ENCODE results near the gene TRAF1. TPM values are rescaled to one million over a fixed set of nuclear protein-coding genes. Genes with fewer than 3 reads are reported as not detected.
A peak's percentile ranks its signal among the peaks of the same experiment; 100 is the strongest.

The TRAF1 gene
- polyA plus RNA-seq, 6 donors from 2014 or later, result 0.34 to 0.97 (median 0.72) TPM

- H3K4me3 Mint-ChIP-seq, result no peak overlapping the region
- no peaks in the 10 kb centered on the region for H3K27me3 Mint-ChIP-seq
- DNase-seq (no peak), ATAC-seq (ENCODE audit: low read depth in 2 of 2) (no peak)
- peaks cover 0 to 8% of the 10 kb centered on the region in 2 donors for H3K36me3 Mint-ChIP-seq
- H3K27ac Mint-ChIP-seq, result peak overlapping the region in 2 of 6 donors; percentile 41 to 57
- no peaks in the 10 kb centered on the region for H3K9me3 Mint-ChIP-seq
- H3K4me1 Mint-ChIP-seq, result peaks cover 15 to 33% (median 15%) of the 10 kb centered on the region in 3 donors
These were observed 8.4 kb downstream of the TRAF1 start for GRCh38 chr9:120917929-120918762.

GRCh38 chr9:120916991-120917880 is 9.4 kb downstream of the TRAF1 start:
- ATAC-seq (ENCODE audit: low read depth in 2 of 2), result no peak
- H3K27ac Mint-ChIP-seq, result peak overlapping the region in 4 of 6 donors; percentile 10 to 45 (median 38)
- H3K9me3 Mint-ChIP-seq, result no peaks in the 10 kb centered on the region
- H3K4me1 Mint-ChIP-seq, result peaks cover 15 to 33% (median 15%) of the 10 kb centered on the region in 3 donors
- no peak for DNase-seq
- H3K27me3 Mint-ChIP-seq, result no peaks in the 10 kb centered on the region
- H3K4me3 Mint-ChIP-seq, result no peak overlapping the region
- H3K36me3 Mint-ChIP-seq, result peaks cover 4 to 8% of the 10 kb centered on the region in 2 donors

GRCh38 chr9:120916588-120916987 is 10.0 kb downstream of the TRAF1 start:
- no peaks in the 10 kb centered on the region for H3K9me3 Mint-ChIP-seq
- H3K4me1 Mint-ChIP-seq, result peaks cover 14 to 31% (median 15%) of the 10 kb centered on the region in 3 donors
- ATAC-seq (ENCODE audit: low read depth in 2 of 2) (no peak), DNase-seq (no peak)
- no peaks in the 10 kb centered on the region for H3K27me3 Mint-ChIP-seq
- H3K27ac Mint-ChIP-seq, result peak overlapping the region in 2 of 6 donors; percentile 10 to 34
- H3K4me3 Mint-ChIP-seq, result no peak overlapping the region
- H3K36me3 Mint-ChIP-seq, result peaks cover 4 to 8% of the 10 kb centered on the region in 2 donors

GRCh38 chr9:120915854-120916470 is 10.6 kb downstream of the TRAF1 start:
- Mint-ChIP-seq H3K4me3 (no peak overlapping the region), H3K4me1 (peaks cover 10 to 29% (median 15%) of the 10 kb centered on the region in 3 donors), H3K36me3 (peaks cover 4 to 8% of the 10 kb centered on the region in 2 donors), H3K27me3 (no peaks in the 10 kb centered on the region), H3K9me3 (no peaks in the 10 kb centered on the region), H3K27ac (peak overlapping the region in 2 of 6 donors; percentile 7 to 89)
- no peak for DNase-seq
- peak; percentile 51 to 80 for ATAC-seq (ENCODE audit: low read depth in 2 of 2)

- DNase-seq (no peak), ATAC-seq (ENCODE audit: low read depth in 2 of 2) (no peak)
- Mint-ChIP-seq H3K4me3 (no peak overlapping the region), H3K27ac (no peak overlapping the region), H3K36me3 (peaks cover 4 to 8% of the 10 kb centered on the region in 2 donors), H3K4me1 (peaks cover 10 to 20% (median 10%) of the 10 kb centered on the region in 3 donors), H3K9me3 (no peaks in the 10 kb centered on the region), H3K27me3 (no peaks in the 10 kb centered on the region)
These were observed 11.6 kb downstream of the TRAF1 start for GRCh38 chr9:120914953-120915352.

GRCh38 chr9:120914396-120914795 is 12.2 kb downstream of the TRAF1 start:
- ATAC-seq (ENCODE audit: low read depth in 2 of 2), result no peak
- H3K36me3 Mint-ChIP-seq, result peaks cover 4 to 8% of the 10 kb centered on the region in 2 donors

GRCh38 chr9:120913647-120914264 is 12.8 kb downstream of the TRAF1 start:
- Mint-ChIP-seq H3K4me3 (no peak overlapping the region), H3K36me3 (peaks cover 4 to 8% of the 10 kb centered on the region in 2 donors), H3K27me3 (no peaks in the 10 kb centered on the region), H3K9me3 (no peaks in the 10 kb centered on the region), H3K27ac (peak overlapping the region in 2 of 6 donors; percentile 36 to 56), H3K4me1 (peaks cover 6 to 18% (median 10%) of the 10 kb centered on the region in 3 donors)
- ATAC-seq (ENCODE audit: low read depth in 2 of 2) (no peak), DNase-seq (no peak)

More at GRCh38 chr9:120914396-120914795, 12.2 kb downstream of the TRAF1 start:
- Mint-ChIP-seq H3K9me3 (no peaks in the 10 kb centered on the region), H3K4me1 (peaks cover 6 to 18% (median 10%) of the 10 kb centered on the region in 3 donors), H3K4me3 (no peak overlapping the region), H3K27ac (no peak overlapping the region), H3K27me3 (no peaks in the 10 kb centered on the region)
- DNase-seq, result no peak

- Mint-ChIP-seq H3K36me3 (peaks cover 4 to 8% of the 10 kb centered on the region in 2 donors), H3K27me3 (no peaks in the 10 kb centered on the region), H3K27ac (peak overlapping the region in 1 of 6 donors; percentile 36), H3K4me1 (peaks cover 6 to 13% (median 10%) of the 10 kb centered on the region in 3 donors), H3K9me3 (no peaks in the 10 kb centered on the region), H3K4me3 (no peak overlapping the region)
- no peak for DNase-seq
- no peak for ATAC-seq (ENCODE audit: low read depth in 2 of 2)
These were observed 13.5 kb downstream of the TRAF1 start for GRCh38 chr9:120912958-120913646.

- H3K27me3 Mint-ChIP-seq, result no peaks in the 10 kb centered on the region
- H3K4me3 Mint-ChIP-seq, result no peak overlapping the region
- H3K36me3 Mint-ChIP-seq, result peaks cover 0 to 4% of the 10 kb centered on the region in 2 donors
- H3K27ac Mint-ChIP-seq, result no peak overlapping the region
- H3K9me3 Mint-ChIP-seq, result peaks cover 0 to 1% (median 0%) of the 10 kb centered on the region in 7 donors
- no peak for ATAC-seq (ENCODE audit: low read depth in 2 of 2)
- DNase-seq, result no peak
- peaks cover 11 to 16% (median 14%) of the 10 kb centered on the region in 3 donors for H3K4me1 Mint-ChIP-seq
These were observed 15.2 kb downstream of the TRAF1 start for GRCh38 chr9:120911295-120911837.

GRCh38 chr9:120910643-120911042 is 16.0 kb downstream of the TRAF1 start:
- no peak for DNase-seq
- H3K4me3 Mint-ChIP-seq, result no peak overlapping the region
- peaks cover 0 to 1% (median 0%) of the 10 kb centered on the region in 7 donors for H3K9me3 Mint-ChIP-seq
- H3K27ac Mint-ChIP-seq, result no peak overlapping the region
- ATAC-seq (ENCODE audit: low read depth in 2 of 2), result no peak
- H3K36me3 Mint-ChIP-seq, result peaks cover 0 to 4% of the 10 kb centered on the region in 2 donors
- H3K4me1 Mint-ChIP-seq, result peaks cover 15 to 18% (median 16%) of the 10 kb centered on the region in 3 donors
- H3K27me3 Mint-ChIP-seq, result no peaks in the 10 kb centered on the region

- Mint-ChIP-seq H3K4me1 (peaks cover 21 to 25% (median 23%) of the 10 kb centered on the region in 3 donors), H3K27ac (no peak overlapping the region), H3K9me3 (peaks cover 0 to 1% (median 0%) of the 10 kb centered on the region in 7 donors), H3K4me3 (no peak overlapping the region), H3K36me3 (peaks cover 0 to 4% of the 10 kb centered on the region in 2 donors), H3K27me3 (no peaks in the 10 kb centered on the region)
- DNase-seq (no peak), ATAC-seq (ENCODE audit: low read depth in 2 of 2) (no peak)
These were observed 16.7 kb downstream of the TRAF1 start for GRCh38 chr9:120909904-120910303.

Measured in naive B cell (primary cell).